ENCODE measurements around the gene TRIM54. TPM values are rescaled to one million over a fixed set of nuclear protein-coding genes. Genes with fewer than 3 reads are reported as not detected.

TRIM54 gene
- total RNA-seq, 2 experiments from 2014 or later = not detected

GRCh38 chr2:27285481-27285880 lies 3.3 kb downstream of the TRIM54 start:
- CTCF ChIA-PET = no interaction called here
- DNase-seq = no peak

GRCh38 chr2:27288610-27289009 lies 6.4 kb downstream of the TRIM54 start:
- H3K27me3 Mint-ChIP-seq = peaks cover 20% of the 10 kb centered on the region
- DNase-seq (no peak), ATAC-seq (ENCODE audit: poor library complexity) (no peak)
- H3K27ac ChIP-seq (ENCODE audit: low read depth in 1 of 2, low read length in 2 of 2) = no peak overlapping the region
- H3K36me3 ChIP-seq (ENCODE audit: insufficient read depth, low read length) = no peaks in the 10 kb centered on the region
- no peak overlapping the region for H3K27ac Mint-ChIP-seq
- no peaks in the 10 kb centered on the region for H3K36me3 Mint-ChIP-seq (ENCODE audit: low read depth)
- H3K4me3 ChIP-seq (ENCODE audit: low read length) = no peak overlapping the region
- no peaks in the 10 kb centered on the region for H3K4me1 ChIP-seq (ENCODE audit: insufficient read depth, low read length)
- no peaks in the 10 kb centered on the region for H3K4me1 Mint-ChIP-seq (ENCODE audit: low read depth)
- H3K4me3 Mint-ChIP-seq = no peak overlapping the region
- no peak for TF ChIP-seq CTCF (IDR thresholded peaks at IDR 0.05)
- CTCF ChIA-PET = interaction anchor here (1.4 to 1.5 kb wide), 2 partner anchors 9 to 15 kb away, joined by 4 to 5 read pairs; no protein-coding TSS in a partner anchor
- peaks cover 6% of the 10 kb centered on the region in 2 experiments for H3K27me3 ChIP-seq (ENCODE audit: control insufficient read depth in 1 of 2, insufficient read depth in 2 of 2, low read length in 2 of 2)
- no peaks in the 10 kb centered on the region for H3K9me3 Mint-ChIP-seq
- POLR2A ChIA-PET = no interaction called here
- intact Hi-C loops (cut with DNase I, micrococcal nuclease) = loop anchor here in 1 of 2 experiments (10.0 kb wide), 1 partner anchor 444 kb away; the partner anchor contains the start of gene DPYSL5
- H3K9me3 ChIP-seq (ENCODE audit: control insufficient read depth in 1 of 2, insufficient read depth in 1 of 2, low read length in 2 of 2) = no peaks in the 10 kb centered on the region

More at GRCh38 chr2:27285481-27285880, 3.3 kb downstream of the TRIM54 start:
- POLR2A ChIA-PET = no interaction called here
- Mint-ChIP-seq H3K9me3 (no peaks in the 10 kb centered on the region), H3K36me3 (ENCODE audit: low read depth) (no peaks in the 10 kb centered on the region), H3K27ac (no peak overlapping the region), H3K4me3 (no peak overlapping the region), H3K27me3 (peaks cover 31% of the 10 kb centered on the region), H3K4me1 (ENCODE audit: low read depth) (no peaks in the 10 kb centered on the region)
- H3K4me3 ChIP-seq (ENCODE audit: low read length) = no peak overlapping the region
- intact Hi-C loops (cut with DNase I, micrococcal nuclease) = loop anchor here in 1 of 2 experiments (10.0 kb wide), 1 partner anchor 441 kb away; the partner anchor contains the start of gene DPYSL5
- ATAC-seq (ENCODE audit: poor library complexity) = no peak
- H3K27me3 ChIP-seq (ENCODE audit: control insufficient read depth in 1 of 2, insufficient read depth in 2 of 2, low read length in 2 of 2) = peaks cover 0 to 6% of the 10 kb centered on the region in 2 experiments
- H3K9me3 ChIP-seq (ENCODE audit: control insufficient read depth in 1 of 2, insufficient read depth in 1 of 2, low read length in 2 of 2) = no peaks in the 10 kb centered on the region
- TF ChIP-seq CTCF (IDR thresholded peaks at IDR 0.05) = no peak
- no peaks in the 10 kb centered on the region for H3K36me3 ChIP-seq (ENCODE audit: insufficient read depth, low read length)
- no peaks in the 10 kb centered on the region for H3K4me1 ChIP-seq (ENCODE audit: insufficient read depth, low read length)
- no peak overlapping the region for H3K27ac ChIP-seq (ENCODE audit: low read depth in 1 of 2, low read length in 2 of 2)

GRCh38 chr2:27290549-27290948 lies 8.3 kb downstream of the TRIM54 start:
- Mint-ChIP-seq H3K36me3 (ENCODE audit: low read depth) (no peaks in the 10 kb centered on the region), H3K4me1 (ENCODE audit: low read depth) (no peaks in the 10 kb centered on the region), H3K4me3 (no peak overlapping the region), H3K27ac (no peak overlapping the region), H3K9me3 (no peaks in the 10 kb centered on the region), H3K27me3 (peaks cover 20% of the 10 kb centered on the region)
- DNase-seq (no peak), ATAC-seq (ENCODE audit: poor library complexity) (no peak)
- POLR2A ChIA-PET = no interaction called here
- no peak for TF ChIP-seq CTCF (IDR thresholded peaks at IDR 0.05)
- Histone ChIP-seq H3K4me3 (ENCODE audit: low read length) (no peak overlapping the region), H3K9me3 (ENCODE audit: control insufficient read depth in 1 of 2, insufficient read depth in 1 of 2, low read length in 2 of 2) (no peaks in the 10 kb centered on the region), H3K27me3 (ENCODE audit: control insufficient read depth in 1 of 2, insufficient read depth in 2 of 2, low read length in 2 of 2) (peaks cover 6% of the 10 kb centered on the region in 2 experiments), H3K36me3 (ENCODE audit: insufficient read depth, low read length) (no peaks in the 10 kb centered on the region), H3K27ac (ENCODE audit: low read depth in 1 of 2, low read length in 2 of 2) (no peak overlapping the region), H3K4me1 (ENCODE audit: insufficient read depth, low read length) (no peaks in the 10 kb centered on the region)
- intact Hi-C loops (cut with DNase I, micrococcal nuclease) = no loop called here
- CTCF ChIA-PET = interaction anchor here (1.0 to 1.7 kb wide), 3 partner anchors 11 to 25 kb away, joined by 3 to 4 read pairs (median 4); no protein-coding TSS in a partner anchor
